Measurements from ENCODE around the gene RERE.

RERE gene

DNA sequence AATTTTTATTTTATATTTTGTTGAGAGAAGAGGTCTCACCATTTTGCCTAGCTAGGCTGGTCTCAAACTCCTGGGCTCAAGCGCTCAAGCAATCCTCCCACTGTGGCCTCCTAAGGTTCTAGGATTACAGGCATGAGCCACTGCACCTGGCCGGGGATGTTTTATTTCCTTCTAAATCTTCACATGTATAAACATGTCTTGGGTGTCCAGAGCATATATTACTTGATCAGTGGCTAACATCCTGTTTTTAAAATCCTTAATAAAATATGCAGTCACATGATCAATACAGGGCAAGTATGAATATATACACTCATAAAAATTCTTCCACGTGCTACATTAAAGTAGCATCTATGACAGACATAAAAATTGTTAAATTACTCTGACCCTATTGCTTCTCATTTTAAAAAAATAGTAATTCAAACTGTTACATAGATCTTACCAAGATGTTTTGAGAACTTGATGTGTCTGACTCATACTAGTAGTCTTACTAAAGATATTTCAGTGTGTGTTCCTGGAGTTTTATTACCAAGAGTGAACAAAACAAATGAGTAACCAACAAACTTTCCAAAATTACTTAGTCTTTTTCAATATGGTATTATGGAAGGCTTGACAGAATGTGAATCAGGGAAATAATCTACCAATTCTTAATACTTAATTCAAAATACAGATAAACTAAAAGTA lies 277.0 kb downstream of the RERE start:
- TF ChIP-seq CREB1 (IDR thresholded peaks at IDR 0.05; ENCODE audit: low read depth) (no peak), RAD21 (IDR thresholded peaks at IDR 0.05; ENCODE audit: low read depth) (no peak), ZBTB7A (IDR thresholded peaks at IDR 0.05; ENCODE audit: low read depth) (no peak), TAF1 (IDR thresholded peaks at IDR 0.05; ENCODE audit: low read depth) (no peak), FOXM1 (IDR thresholded peaks at IDR 0.05; ENCODE audit: borderline replicate concordance, low read depth) (no peak), YY1 (IDR thresholded peaks at IDR 0.05; ENCODE audit: low read depth) (no peak), CEBPB (IDR thresholded peaks at IDR 0.05) (no peak), EGR1 (IDR thresholded peaks at IDR 0.05) (no peak), TEAD4 (IDR thresholded peaks at IDR 0.05) (no peak), EP300 (IDR thresholded peaks at IDR 0.05; ENCODE audit: borderline replicate concordance) (no peak), TCF12 (IDR thresholded peaks at IDR 0.05; ENCODE audit: low read depth) (no peak), NFIC (IDR thresholded peaks at IDR 0.05) (no peak)
- TF ChIP-seq, protein P1, sequence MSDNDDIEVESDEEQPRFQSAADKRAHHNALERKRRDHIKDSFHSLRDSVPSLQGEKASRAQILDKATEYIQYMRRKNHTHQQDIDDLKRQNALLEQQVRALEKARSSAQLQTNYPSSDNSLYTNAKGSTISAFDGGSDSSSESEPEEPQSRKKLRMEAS (IDR thresholded peaks at IDR 0.05): no peak
- TF ChIP-seq, protein P2, sequence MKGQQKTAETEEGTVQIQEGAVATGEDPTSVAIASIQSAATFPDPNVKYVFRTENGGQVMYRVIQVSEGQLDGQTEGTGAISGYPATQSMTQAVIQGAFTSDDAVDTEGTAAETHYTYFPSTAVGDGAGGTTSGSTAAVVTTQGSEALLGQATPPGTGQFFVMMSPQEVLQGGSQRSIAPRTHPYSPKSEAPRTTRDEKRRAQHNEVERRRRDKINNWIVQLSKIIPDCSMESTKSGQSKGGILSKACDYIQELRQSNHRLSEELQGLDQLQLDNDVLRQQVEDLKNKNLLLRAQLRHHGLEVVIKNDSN (IDR thresholded peaks at IDR 0.05): no peak
- TF ChIP-seq, protein P3, sequence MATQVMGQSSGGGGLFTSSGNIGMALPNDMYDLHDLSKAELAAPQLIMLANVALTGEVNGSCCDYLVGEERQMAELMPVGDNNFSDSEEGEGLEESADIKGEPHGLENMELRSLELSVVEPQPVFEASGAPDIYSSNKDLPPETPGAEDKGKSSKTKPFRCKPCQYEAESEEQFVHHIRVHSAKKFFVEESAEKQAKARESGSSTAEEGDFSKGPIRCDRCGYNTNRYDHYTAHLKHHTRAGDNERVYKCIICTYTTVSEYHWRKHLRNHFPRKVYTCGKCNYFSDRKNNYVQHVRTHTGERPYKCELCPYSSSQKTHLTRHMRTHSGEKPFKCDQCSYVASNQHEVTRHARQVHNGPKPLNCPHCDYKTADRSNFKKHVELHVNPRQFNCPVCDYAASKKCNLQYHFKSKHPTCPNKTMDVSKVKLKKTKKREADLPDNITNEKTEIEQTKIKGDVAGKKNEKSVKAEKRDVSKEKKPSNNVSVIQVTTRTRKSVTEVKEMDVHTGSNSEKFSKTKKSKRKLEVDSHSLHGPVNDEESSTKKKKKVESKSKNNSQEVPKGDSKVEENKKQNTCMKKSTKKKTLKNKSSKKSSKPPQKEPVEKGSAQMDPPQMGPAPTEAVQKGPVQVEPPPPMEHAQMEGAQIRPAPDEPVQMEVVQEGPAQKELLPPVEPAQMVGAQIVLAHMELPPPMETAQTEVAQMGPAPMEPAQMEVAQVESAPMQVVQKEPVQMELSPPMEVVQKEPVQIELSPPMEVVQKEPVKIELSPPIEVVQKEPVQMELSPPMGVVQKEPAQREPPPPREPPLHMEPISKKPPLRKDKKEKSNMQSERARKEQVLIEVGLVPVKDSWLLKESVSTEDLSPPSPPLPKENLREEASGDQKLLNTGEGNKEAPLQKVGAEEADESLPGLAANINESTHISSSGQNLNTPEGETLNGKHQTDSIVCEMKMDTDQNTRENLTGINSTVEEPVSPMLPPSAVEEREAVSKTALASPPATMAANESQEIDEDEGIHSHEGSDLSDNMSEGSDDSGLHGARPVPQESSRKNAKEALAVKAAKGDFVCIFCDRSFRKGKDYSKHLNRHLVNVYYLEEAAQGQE (IDR thresholded peaks at IDR 0.05; ENCODE audit: low read depth): no peak

DNA sequence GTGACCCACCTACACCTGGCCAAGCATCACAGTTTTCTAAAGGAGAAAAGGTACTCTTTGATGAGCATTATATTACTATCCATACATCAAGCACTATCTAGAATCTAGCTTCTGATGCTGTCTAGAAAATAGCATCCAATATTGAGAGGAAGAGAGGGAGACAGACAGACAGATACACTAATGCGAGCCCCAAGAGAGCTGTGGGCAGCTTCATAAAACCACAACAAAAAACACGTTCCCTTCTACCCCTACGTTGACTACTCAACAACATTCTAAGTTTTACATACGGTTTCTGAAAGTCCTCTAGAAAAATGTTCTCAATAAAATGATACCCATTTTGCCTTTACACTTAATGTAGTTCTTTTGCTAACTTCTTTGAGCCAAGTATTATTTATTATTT lies 277.8 kb downstream of the RERE start:
- TF ChIP-seq FOXM1 (IDR thresholded peaks at IDR 0.05; ENCODE audit: borderline replicate concordance, low read depth) (no peak), EGR1 (IDR thresholded peaks at IDR 0.05) (no peak), RAD21 (IDR thresholded peaks at IDR 0.05; ENCODE audit: low read depth) (no peak), CREB1 (IDR thresholded peaks at IDR 0.05; ENCODE audit: low read depth) (no peak), EP300 (IDR thresholded peaks at IDR 0.05; ENCODE audit: borderline replicate concordance) (no peak), TAF1 (IDR thresholded peaks at IDR 0.05; ENCODE audit: low read depth) (no peak), ZBTB7A (IDR thresholded peaks at IDR 0.05; ENCODE audit: low read depth) (no peak), YY1 (IDR thresholded peaks at IDR 0.05; ENCODE audit: low read depth) (no peak), TCF12 (IDR thresholded peaks at IDR 0.05; ENCODE audit: low read depth) (no peak), TEAD4 (IDR thresholded peaks at IDR 0.05) (no peak), CEBPB (IDR thresholded peaks at IDR 0.05) (no peak), NFIC (IDR thresholded peaks at IDR 0.05) (no peak)
- TF ChIP-seq, protein P2 (IDR thresholded peaks at IDR 0.05): no peak
- TF ChIP-seq, protein P1 (IDR thresholded peaks at IDR 0.05): no peak
- TF ChIP-seq, protein P3 (IDR thresholded peaks at IDR 0.05; ENCODE audit: low read depth): no peak

DNA sequence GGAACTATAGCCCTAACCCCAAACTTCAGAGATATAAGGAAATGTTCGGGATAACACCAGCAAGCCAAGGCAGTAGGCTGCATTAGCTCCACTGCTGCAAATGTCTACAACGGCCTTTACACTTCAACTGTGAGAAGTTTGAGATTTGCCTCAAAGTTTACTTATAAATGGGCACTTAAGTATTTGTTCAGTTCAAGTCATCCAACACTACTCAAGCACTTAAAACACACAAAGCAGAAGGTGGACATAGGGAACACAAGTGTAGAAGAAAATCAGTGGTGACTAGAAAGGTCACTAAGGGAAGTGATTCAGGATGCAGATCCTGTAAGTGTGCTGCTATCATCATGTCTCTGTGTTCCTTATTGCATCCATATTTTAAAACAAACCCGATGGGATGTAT lies 278.9 kb downstream of the RERE start:
- TF ChIP-seq TAF1 (IDR thresholded peaks at IDR 0.05; ENCODE audit: low read depth): no peak
- TF ChIP-seq NFIC (IDR thresholded peaks at IDR 0.05): no peak
- TF ChIP-seq EP300 (IDR thresholded peaks at IDR 0.05; ENCODE audit: borderline replicate concordance): no peak
- no peak for TF ChIP-seq RAD21 (IDR thresholded peaks at IDR 0.05; ENCODE audit: low read depth)
- no peak for TF ChIP-seq CREB1 (IDR thresholded peaks at IDR 0.05; ENCODE audit: low read depth)
- no peak for TF ChIP-seq EGR1 (IDR thresholded peaks at IDR 0.05)
- TF ChIP-seq, protein P1 (IDR thresholded peaks at IDR 0.05): no peak
- no peak for TF ChIP-seq CEBPB (IDR thresholded peaks at IDR 0.05)
- TF ChIP-seq, protein P3 (IDR thresholded peaks at IDR 0.05; ENCODE audit: low read depth): no peak
- no peak for TF ChIP-seq YY1 (IDR thresholded peaks at IDR 0.05; ENCODE audit: low read depth)
- no peak for TF ChIP-seq TCF12 (IDR thresholded peaks at IDR 0.05; ENCODE audit: low read depth)
- no peak for TF ChIP-seq FOXM1 (IDR thresholded peaks at IDR 0.05; ENCODE audit: borderline replicate concordance, low read depth)
- TF ChIP-seq ZBTB7A (IDR thresholded peaks at IDR 0.05; ENCODE audit: low read depth): no peak
- no peak for TF ChIP-seq TEAD4 (IDR thresholded peaks at IDR 0.05)
- TF ChIP-seq, protein P2 (IDR thresholded peaks at IDR 0.05): no peak

Measured in Ishikawa (cell line).